CD4-positive, alpha-beta memory T cell (primary cell): ENCODE measurements around the gene KIAA1549. TPM values are rescaled to one million over a fixed set of nuclear protein-coding genes. Genes with fewer than 3 reads are reported as not detected.

Source experiments
- CTCF ChIA-PET: fragments of 350-600 bp; sonication (Branson Sonifier 250); formaldehyde crosslinking; loops from one replicate; lab custom pipeline; 2021; ENCODE audit warnings: inconsistent platforms; ENCODE audit not compliant: partially characterized antibody; lab: Charles Lee
- POLR2A ChIA-PET: fragments of 350-600 bp; sonication (Branson Sonifier 250); formaldehyde crosslinking; loops from one replicate; lab custom pipeline; 2021; ENCODE audit not compliant: partially characterized antibody; lab: Charles Lee
- DNase-seq, 5 donors: peaks; one replicate each; pipeline versions ENCODE4 v3.0.0 to v3.0.0-alpha.2; 2020 to 2022; ENCODE audit warnings: mixed read lengths in 1 of 5
- H3K27ac ChIP-seq: one replicate; pipeline ENCODE4 v1.7.0; 2013; ENCODE audit warnings: low read depth, low read length
- H3K27me3 ChIP-seq: 2 replicates; pipeline ENCODE4 v1.7.0; 2013; ENCODE audit warnings: mild to moderate bottlenecking, low read length, moderate library complexity; ENCODE audit not compliant: insufficient read depth
- H3K36me3 ChIP-seq: 2 replicates; pipeline ENCODE4 v1.7.0; 2013; ENCODE audit warnings: mild to moderate bottlenecking, low read length, moderate library complexity; ENCODE audit not compliant: insufficient read depth
- H3K4me1 ChIP-seq: 2 replicates; pipeline ENCODE4 v1.7.0; 2013; ENCODE audit warnings: mild to moderate bottlenecking, low read length, moderate library complexity; ENCODE audit not compliant: insufficient read depth
- H3K4me3 ChIP-seq, 2 donors: one replicate each; pipeline ENCODE4 v1.7.0; 2013; ENCODE audit warnings: low read length in 2 of 2, mild to moderate bottlenecking in 1 of 2
- H3K9me3 ChIP-seq, 2 donors: one replicate each; pipeline ENCODE4 v1.7.0; 2013; ENCODE audit warnings: low read length in 2 of 2, control low read depth in 1 of 2; ENCODE audit not compliant: control insufficient read depth in 1 of 2
- H3K27ac Mint-ChIP-seq, 7 donors: one replicate each; pipeline ENCODE4 v1.8.0; 2020 to 2021; ENCODE audit warnings: mixed read lengths in 7 of 7, mild to moderate bottlenecking in 6 of 7, inconsistent platforms in 3 of 7, moderate library complexity in 3 of 7
- H3K27me3 Mint-ChIP-seq, 2 donors: one replicate each; pipeline ENCODE4 v1.8.0; 2020 to 2021; ENCODE audit warnings: mixed read lengths in 2 of 2
- H3K36me3 Mint-ChIP-seq, 2 donors: one replicate each; pipeline ENCODE4 v1.8.0; 2020 to 2021; ENCODE audit warnings: mixed read lengths in 2 of 2, inconsistent platforms in 1 of 2, mild to moderate bottlenecking in 1 of 2
- H3K4me1 Mint-ChIP-seq, 4 donors: one replicate each; pipeline ENCODE4 v1.8.0; 2020 to 2021; ENCODE audit warnings: mixed read lengths in 4 of 4, mild to moderate bottlenecking in 1 of 4
- H3K4me3 Mint-ChIP-seq, 8 donors: one replicate each; pipeline ENCODE4 v1.8.0; 2020 to 2021; ENCODE audit warnings: mixed read lengths in 8 of 8, mild to moderate bottlenecking in 7 of 8, moderate library complexity in 6 of 8, inconsistent platforms in 3 of 8
- H3K9me3 Mint-ChIP-seq, 8 donors: one replicate each; pipeline ENCODE4 v1.8.0; 2020 to 2021; ENCODE audit warnings: mixed read lengths in 8 of 8, mild to moderate bottlenecking in 5 of 8, inconsistent platforms in 3 of 8, moderate library complexity in 1 of 8
- intact Hi-C: fragments of 100-400 bp; cut with micrococcal nuclease; formaldehyde crosslinking; loops from one replicate; pipeline ENCODE4 v1.15.1; 2023
- polyA plus RNA-seq, 2 donors: library from polyadenylated mRNA; unstranded; fragments of 300-500 nt; fragmentation: Illumina TruSeq; gene quantifications; one replicate each; pipeline ENCODE4 v1.2.3, GENCODE V29; 2021
- total RNA-seq, 2 experiments: library from RNA; stranded (reverse); gene quantifications; one replicate each; pipeline ENCODE4 v1.2.3, GENCODE V29; 2021

KIAA1549 gene
- total and polyA plus RNA-seq, 4 experiments from 2014 or later = 0.02 to 0.11 (median 0.06) TPM; not detected in 1

GRCh38 chr7:138848056-138848980, 132.9 kb downstream of the KIAA1549 start:
- Histone ChIP-seq H3K27ac (no peak overlapping the region), H3K27me3 (no peaks in the 10 kb centered on the region), H3K36me3 (no peaks in the 10 kb centered on the region), H3K4me1 (no peaks in the 10 kb centered on the region), H3K9me3 (no peaks in the 10 kb centered on the region), H3K4me3 (no peak overlapping the region)
- no peak for DNase-seq
- Mint-ChIP-seq H3K27me3 (peaks cover 2 to 3% of the 10 kb centered on the region in 2 donors), H3K9me3 (peaks cover 0 to 5% (median 1%) of the 10 kb centered on the region in 8 donors), H3K4me3 (no peak overlapping the region), H3K27ac (no peak overlapping the region), H3K4me1 (no peaks in the 10 kb centered on the region), H3K36me3 (no peaks in the 10 kb centered on the region)
- POLR2A ChIA-PET = no interaction called here
- intact Hi-C loops = no loop called here
- CTCF ChIA-PET = no interaction called here

DNA sequence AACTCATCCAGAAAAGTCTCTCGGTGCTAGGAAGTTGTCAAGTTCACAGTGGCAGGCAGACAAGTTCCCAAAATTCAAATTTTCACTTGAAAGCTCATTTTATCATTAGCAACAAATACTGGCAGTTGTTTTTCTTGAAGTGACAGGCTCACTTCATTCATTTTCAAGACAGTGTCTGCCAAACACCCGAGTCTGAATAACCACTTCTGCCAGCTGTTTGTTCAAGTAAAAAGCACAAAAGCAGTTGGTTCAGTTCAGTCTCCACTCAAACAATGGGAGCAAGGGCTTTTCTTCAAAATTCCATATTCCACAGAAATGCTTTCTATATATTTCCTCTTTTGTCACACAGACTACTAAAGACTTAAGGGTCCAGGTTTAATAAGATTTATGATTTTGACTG, 135.5 kb downstream of the KIAA1549 start:
- POLR2A ChIA-PET = no interaction called here
- H3K27me3 Mint-ChIP-seq = peaks cover 4 to 5% of the 10 kb centered on the region in 2 donors
- H3K4me3 Mint-ChIP-seq = no peak overlapping the region
- H3K36me3 Mint-ChIP-seq = no peaks in the 10 kb centered on the region
- Histone ChIP-seq H3K27ac (no peak overlapping the region), H3K36me3 (no peaks in the 10 kb centered on the region), H3K4me1 (no peaks in the 10 kb centered on the region), H3K9me3 (no peaks in the 10 kb centered on the region), H3K4me3 (no peak overlapping the region), H3K27me3 (no peaks in the 10 kb centered on the region)
- intact Hi-C loops = no loop called here
- peaks cover 0 to 5% (median 1%) of the 10 kb centered on the region in 8 donors for H3K9me3 Mint-ChIP-seq
- no peak for DNase-seq
- H3K4me1 Mint-ChIP-seq = no peaks in the 10 kb centered on the region
- no peak overlapping the region for H3K27ac Mint-ChIP-seq
- CTCF ChIA-PET = interaction anchor here (0.7 kb wide), 1 partner anchor 26 kb away, joined by 3 read pairs; no protein-coding TSS in a partner anchor

DNA sequence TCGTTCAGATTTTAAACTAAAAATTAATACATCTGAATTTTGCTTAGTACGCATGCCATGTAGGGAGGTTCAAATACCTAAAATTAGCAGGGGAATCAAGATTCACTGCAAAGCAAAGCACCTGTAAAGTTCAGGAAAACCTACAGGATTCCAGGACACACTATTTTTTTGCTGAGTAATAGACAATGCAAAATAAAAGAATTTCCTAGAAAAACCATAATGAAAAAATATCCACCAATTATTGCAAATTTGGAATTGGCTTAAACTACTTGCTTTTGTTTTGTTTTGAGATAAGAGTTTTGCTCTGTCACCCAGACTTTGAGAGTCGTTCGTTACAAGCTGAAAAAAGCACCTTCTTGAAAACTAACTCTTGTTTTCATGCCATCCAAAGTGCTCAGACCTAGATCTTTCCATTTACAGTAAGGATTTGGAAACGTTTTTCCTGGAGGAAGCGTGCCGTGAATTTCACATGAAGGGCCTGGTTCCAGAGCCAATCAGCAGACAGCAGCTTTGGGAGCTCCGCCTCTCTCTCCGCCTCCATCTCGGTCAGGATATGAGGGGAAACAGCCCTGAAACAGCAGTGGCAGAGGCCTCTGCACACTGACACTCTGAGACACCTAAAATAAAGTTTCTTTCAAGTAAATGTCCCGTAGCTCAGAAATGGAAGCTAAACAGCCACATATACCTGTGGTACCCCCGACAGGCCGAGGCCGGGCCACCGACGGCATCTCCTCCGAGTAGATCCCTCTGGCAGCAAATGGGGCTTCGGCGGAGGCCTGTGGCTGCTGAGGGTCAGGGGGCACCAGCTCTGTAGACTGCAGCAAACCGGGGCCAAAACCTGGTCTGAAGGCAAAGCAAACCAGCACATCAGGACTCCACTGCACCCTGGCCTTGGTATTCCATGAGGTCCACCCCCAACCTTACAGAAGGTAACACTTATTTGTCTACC, 137.3 kb downstream of the KIAA1549 start:
- Histone ChIP-seq H3K4me3 (no peak overlapping the region), H3K4me1 (no peaks in the 10 kb centered on the region), H3K27me3 (no peaks in the 10 kb centered on the region), H3K27ac (no peak overlapping the region), H3K36me3 (no peaks in the 10 kb centered on the region), H3K9me3 (no peaks in the 10 kb centered on the region)
- H3K4me1 Mint-ChIP-seq = no peaks in the 10 kb centered on the region
- no peaks in the 10 kb centered on the region for H3K36me3 Mint-ChIP-seq
- H3K4me3 Mint-ChIP-seq = no peak overlapping the region
- intact Hi-C loops = no loop called here
- H3K27ac Mint-ChIP-seq = no peak overlapping the region
- ChIA-PET POLR2A (no interaction called here), CTCF (no interaction called here)
- no peaks in the 10 kb centered on the region for H3K9me3 Mint-ChIP-seq
- peaks cover 2 to 7% of the 10 kb centered on the region in 2 donors for H3K27me3 Mint-ChIP-seq
- no peak for DNase-seq

DNA sequence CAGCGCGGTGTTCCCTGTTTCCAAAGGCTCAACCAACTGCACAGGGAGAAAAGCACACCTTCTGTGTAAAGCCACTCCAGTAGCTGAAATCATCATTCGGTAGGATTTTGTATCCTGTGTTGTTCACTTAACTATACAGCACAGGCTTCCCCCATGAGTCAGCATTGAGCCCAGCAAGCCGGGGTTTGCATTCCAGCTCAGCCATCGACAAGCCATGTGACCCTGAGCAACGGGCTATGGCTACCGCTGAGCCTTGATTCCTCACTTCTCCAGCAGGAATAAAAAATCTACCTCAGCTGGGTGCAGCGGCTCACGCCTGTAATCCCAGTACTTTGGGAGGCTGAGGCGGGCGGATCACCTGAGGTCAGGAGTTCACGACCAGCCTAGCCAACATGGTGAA, 139.1 kb downstream of the KIAA1549 start:
- ChIA-PET CTCF (no interaction called here), POLR2A (no interaction called here)
- no peaks in the 10 kb centered on the region for H3K9me3 Mint-ChIP-seq
- Histone ChIP-seq H3K27ac (no peak overlapping the region), H3K4me3 (no peak overlapping the region), H3K36me3 (no peaks in the 10 kb centered on the region), H3K27me3 (no peaks in the 10 kb centered on the region), H3K9me3 (no peaks in the 10 kb centered on the region), H3K4me1 (no peaks in the 10 kb centered on the region)
- no peak overlapping the region for H3K27ac Mint-ChIP-seq
- peaks cover 2 to 9% of the 10 kb centered on the region in 2 donors for H3K27me3 Mint-ChIP-seq
- H3K4me1 Mint-ChIP-seq = no peaks in the 10 kb centered on the region
- intact Hi-C loops = no loop called here
- DNase-seq = no peak
- H3K4me3 Mint-ChIP-seq = no peak overlapping the region
- H3K36me3 Mint-ChIP-seq = no peaks in the 10 kb centered on the region

DNA sequence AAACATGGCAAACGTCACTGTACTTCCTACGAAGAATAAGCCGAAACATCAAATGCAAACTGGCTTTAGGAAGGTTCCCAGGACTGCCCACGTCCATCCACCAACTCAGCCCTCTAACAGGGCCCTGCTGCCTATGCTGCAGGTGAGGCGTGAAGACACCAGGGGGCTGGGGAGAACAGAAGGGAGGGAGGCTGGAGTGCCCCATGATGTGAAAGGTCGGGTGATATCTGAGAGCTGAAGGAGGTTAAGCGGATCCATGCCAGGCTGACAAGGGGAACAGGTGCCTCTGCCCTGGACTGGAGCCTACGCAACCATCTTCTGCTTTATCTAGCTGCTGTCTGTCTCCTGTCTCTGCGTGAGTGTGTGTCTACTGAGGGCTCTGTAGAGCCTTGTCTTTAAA, 143.0 kb downstream of the KIAA1549 start:
- H3K27ac ChIP-seq = no peak overlapping the region
- ChIA-PET CTCF (no interaction called here), POLR2A (no interaction called here)
- no peak overlapping the region for H3K4me3 Mint-ChIP-seq
- H3K27me3 Mint-ChIP-seq = peaks cover 13 to 25% of the 10 kb centered on the region in 2 donors
- peaks cover 0 to 7% (median under 1%) of the 10 kb centered on the region in 4 donors for H3K4me1 Mint-ChIP-seq
- no peaks in the 10 kb centered on the region for H3K36me3 Mint-ChIP-seq
- no peaks in the 10 kb centered on the region for H3K36me3 ChIP-seq
- no peak overlapping the region for H3K27ac Mint-ChIP-seq
- no peak for DNase-seq
- intact Hi-C loops = no loop called here
- no peaks in the 10 kb centered on the region for H3K4me1 ChIP-seq
- H3K9me3 Mint-ChIP-seq = peaks cover 0 to 2% (median 0%) of the 10 kb centered on the region in 8 donors
- H3K9me3 ChIP-seq = no peaks in the 10 kb centered on the region
- H3K27me3 ChIP-seq = no peaks in the 10 kb centered on the region
- no peak overlapping the region for H3K4me3 ChIP-seq

DNA sequence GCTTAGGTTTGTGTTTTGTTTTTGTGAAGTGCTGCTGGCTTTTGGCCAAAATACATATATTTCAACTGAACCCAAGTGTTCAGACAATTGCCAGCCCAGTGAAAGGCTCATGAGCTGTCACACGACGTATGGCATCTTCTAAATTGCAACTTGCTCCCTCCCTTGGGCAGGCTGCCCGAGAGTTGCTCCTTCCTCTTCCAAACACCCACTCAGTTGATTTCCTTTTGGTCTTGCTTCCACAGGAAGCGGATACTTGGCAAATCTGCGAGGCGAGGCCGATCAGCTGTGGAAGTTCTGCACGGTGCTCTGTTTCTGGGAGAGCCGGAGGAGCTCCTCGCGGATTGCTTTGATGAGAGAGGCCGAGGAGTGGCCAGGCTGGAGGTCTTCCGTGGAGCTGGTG, 143.6 kb downstream of the KIAA1549 start:
- Mint-ChIP-seq H3K4me3 (no peak overlapping the region), H3K27me3 (peaks cover 17 to 25% of the 10 kb centered on the region in 2 donors), H3K9me3 (peaks cover 0 to 2% (median 0%) of the 10 kb centered on the region in 8 donors), H3K4me1 (peaks cover 0 to 7% (median under 1%) of the 10 kb centered on the region in 4 donors), H3K36me3 (no peaks in the 10 kb centered on the region), H3K27ac (no peak overlapping the region)
- ChIA-PET CTCF (interaction anchor here (1.2 kb wide), 1 partner anchor 27 kb away, joined by 3 read pairs; no protein-coding TSS in a partner anchor), POLR2A (no interaction called here)
- no peak overlapping the region for H3K27ac ChIP-seq
- DNase-seq = no peak
- no peaks in the 10 kb centered on the region for H3K36me3 ChIP-seq
- no peaks in the 10 kb centered on the region for H3K4me1 ChIP-seq
- no peaks in the 10 kb centered on the region for H3K9me3 ChIP-seq
- intact Hi-C loops = no loop called here
- H3K4me3 ChIP-seq = no peak overlapping the region
- H3K27me3 ChIP-seq = no peaks in the 10 kb centered on the region

- Histone ChIP-seq H3K4me1 (no peaks in the 10 kb centered on the region), H3K4me3 (no peak overlapping the region), H3K9me3 (no peaks in the 10 kb centered on the region), H3K27ac (no peak overlapping the region), H3K36me3 (no peaks in the 10 kb centered on the region), H3K27me3 (no peaks in the 10 kb centered on the region)
- no peak overlapping the region for H3K27ac Mint-ChIP-seq
- ChIA-PET POLR2A (no interaction called here), CTCF (no interaction called here)
- H3K4me3 Mint-ChIP-seq = no peak overlapping the region
- H3K36me3 Mint-ChIP-seq = no peaks in the 10 kb centered on the region
- intact Hi-C loops = no loop called here
- no peak for DNase-seq
- peaks cover 0 to 7% (median under 1%) of the 10 kb centered on the region in 4 donors for H3K4me1 Mint-ChIP-seq
- peaks cover 0 to 2% (median 0%) of the 10 kb centered on the region in 8 donors for H3K9me3 Mint-ChIP-seq
- peaks cover 15 to 22% of the 10 kb centered on the region in 2 donors for H3K27me3 Mint-ChIP-seq
Measured at GRCh38 chr7:138835087-138835486, 146.1 kb downstream of the KIAA1549 start.
